GM12874 (cell line): Measurements from ENCODE around the gene TEDC1.
A peak's percentile ranks its signal among the peaks of the same experiment; 100 is the strongest.

ENCODE experiments used
- CTCF ChIP-seq: IDR thresholded peaks from 2 replicates; pipeline ENCODE4 v1.5.1; 2011; ENCODE audit warnings: low read depth, mild to moderate bottlenecking, control low read depth, low read length, moderate library complexity; ENCODE audit not compliant: insufficient read depth

The TEDC1 gene

GRCh38 chr14:105468621-105469241 is 22.3 kb upstream of the TEDC1 start:
- no peak for TF ChIP-seq CTCF

GRCh38 chr14:105469456-105470349 is 21.3 kb upstream of the TEDC1 start:
- TF ChIP-seq CTCF: no peak

- no peak for TF ChIP-seq CTCF
Observed at GRCh38 chr14:105470350-105471296, 20.4 kb upstream of the TEDC1 start.

- TF ChIP-seq CTCF: peak; percentile 17; the same call in 1 of the 2 replicates
Observed at GRCh38 chr14:105471297-105471821, 19.7 kb upstream of the TEDC1 start.

- TF ChIP-seq CTCF: no peak
Observed at GRCh38 chr14:105471823-105472485, 19.1 kb upstream of the TEDC1 start.

GRCh38 chr14:105472486-105472991 is 18.5 kb upstream of the TEDC1 start:
- TF ChIP-seq CTCF: no peak
